ENCODE results near the gene RND3.

GRCh38 chr2:150485114-150485870 is 2.2 kb downstream of the RND3 start:
- no peak for TF ChIP-seq POLR2A (IDR thresholded peaks at IDR 0.05; ENCODE audit: extremely low read depth, insufficient read length)
- no peak for TF ChIP-seq CTCF (IDR thresholded peaks at IDR 0.05; ENCODE audit: low read depth, low read length)
- no peak for TF ChIP-seq MYC (IDR thresholded peaks at IDR 0.05; ENCODE audit: low read depth, low read length)
